ENCODE data around the gene CALHM5. TPM values are rescaled to one million over a fixed set of nuclear protein-coding genes. Genes with fewer than 3 reads are reported as not detected.

CALHM5 gene
- total RNA-seq, 1 experiment from 2014 or later = not detected

GRCh38 chr6:116475141-116475540, 36.3 kb upstream of the CALHM5 start:
- Histone ChIP-seq H3K4me2 (no peak overlapping the region), H3K36me3 (ENCODE audit: low read depth) (no peaks in the 10 kb centered on the region), H2AFZ (no peak overlapping the region), H3K9me2 (ENCODE audit: insufficient read depth) (no peaks in the 10 kb centered on the region), H3K4me3 (no peak overlapping the region), H3K79me2 (ENCODE audit: low read depth) (no peaks in the 10 kb centered on the region), H3K27ac (no peak overlapping the region), H3K27me3 (ENCODE audit: insufficient read depth, low read depth) (no peaks in the 10 kb centered on the region), H3F3A (ENCODE audit: insufficient read depth, low read depth) (no peaks in the 10 kb centered on the region), H3K9me3 (ENCODE audit: insufficient read depth, low read depth) (no peaks in the 10 kb centered on the region), H4K20me1 (ENCODE audit: insufficient read depth) (no peaks in the 10 kb centered on the region), H3K4me1 (replicated peaks; ENCODE audit: insufficient read depth) (no peaks in the 10 kb centered on the region)
- no TSS peak for BruUV-seq (replicated peaks)
- intact Hi-C loops (cut with micrococcal nuclease; ENCODE audit: unreplicated experiment) = no loop called here
- ChIA-PET POLR2A (ENCODE audit: unreplicated experiment) (no interaction called here), CTCF (no interaction called here)
- TF ChIP-seq CTCF (conservative IDR thresholded peaks at IDR 0.05) = no peak
- TF ChIP-seq EZH2 (IDR thresholded peaks at IDR 0.05; ENCODE audit: low read depth) = no peak
- no peak for DNase-seq

- no peak for TF ChIP-seq EZH2 (IDR thresholded peaks at IDR 0.05; ENCODE audit: low read depth)
- no peak for TF ChIP-seq CTCF (conservative IDR thresholded peaks at IDR 0.05)
- ChIA-PET CTCF (no interaction called here), POLR2A (ENCODE audit: unreplicated experiment) (no interaction called here)
- Histone ChIP-seq H3K4me2 (no peak overlapping the region), H2AFZ (no peak overlapping the region), H3K79me2 (ENCODE audit: low read depth) (no peaks in the 10 kb centered on the region), H3K9me2 (ENCODE audit: insufficient read depth) (no peaks in the 10 kb centered on the region), H3K27me3 (ENCODE audit: insufficient read depth, low read depth) (no peaks in the 10 kb centered on the region), H3K4me1 (replicated peaks; ENCODE audit: insufficient read depth) (no peaks in the 10 kb centered on the region), H4K20me1 (ENCODE audit: insufficient read depth) (no peaks in the 10 kb centered on the region), H3K36me3 (ENCODE audit: low read depth) (no peaks in the 10 kb centered on the region), H3K27ac (no peak overlapping the region), H3K9me3 (ENCODE audit: insufficient read depth, low read depth) (no peaks in the 10 kb centered on the region), H3F3A (ENCODE audit: insufficient read depth, low read depth) (no peaks in the 10 kb centered on the region), H3K4me3 (no peak overlapping the region)
- no peak for DNase-seq
- intact Hi-C loops (cut with micrococcal nuclease; ENCODE audit: unreplicated experiment) = no loop called here
- BruUV-seq (replicated peaks) = no TSS peak
Observed at GRCh38 chr6:116476002-116476678, 35.3 kb upstream of the CALHM5 start.

GRCh38 chr6:116482780-116483179, 28.7 kb upstream of the CALHM5 start:
- Histone ChIP-seq H4K20me1 (ENCODE audit: insufficient read depth) (no peaks in the 10 kb centered on the region), H3K27ac (no peak overlapping the region)
- no peak for DNase-seq

More at GRCh38 chr6:116482780-116483179, 28.7 kb upstream of the CALHM5 start:
- Histone ChIP-seq H3K36me3 (ENCODE audit: low read depth) (no peaks in the 10 kb centered on the region), H2AFZ (no peak overlapping the region), H3K4me3 (no peak overlapping the region), H3K9me3 (ENCODE audit: insufficient read depth, low read depth) (no peaks in the 10 kb centered on the region), H3K4me2 (no peak overlapping the region), H3K27me3 (ENCODE audit: insufficient read depth, low read depth) (no peaks in the 10 kb centered on the region; the same call in 1 of the 2 replicates), H3K9me2 (ENCODE audit: insufficient read depth) (no peaks in the 10 kb centered on the region), H3F3A (ENCODE audit: insufficient read depth, low read depth) (no peaks in the 10 kb centered on the region), H3K4me1 (replicated peaks; ENCODE audit: insufficient read depth) (no peaks in the 10 kb centered on the region), H3K79me2 (ENCODE audit: low read depth) (no peaks in the 10 kb centered on the region)
- no TSS peak for BruUV-seq (replicated peaks)
- ChIA-PET POLR2A (ENCODE audit: unreplicated experiment) (no interaction called here), CTCF (no interaction called here)
- intact Hi-C loops (cut with micrococcal nuclease; ENCODE audit: unreplicated experiment) = no loop called here
- TF ChIP-seq EZH2 (IDR thresholded peaks at IDR 0.05; ENCODE audit: low read depth) (no peak), CTCF (conservative IDR thresholded peaks at IDR 0.05) (no peak)

Data from PC-9 (cell line).